GM13977 (cell line): ENCODE results near the gene PIANP.
A peak's percentile ranks its signal among the peaks of the same experiment; 100 is the strongest.
"Not testable (repeated sequence)": the region's sequence is repeated elsewhere in the genome, so short reads cannot be mapped to it uniquely, and the experiment has no call there.

Experiments used
- DNase-seq: peaks from one replicate; pipeline ENCODE4 v3.0.0; 2012; ENCODE audit warnings: low spot score
- CTCF ChIP-seq: IDR thresholded peaks from 2 replicates; pipeline ENCODE4 v1.5.1; 2012; ENCODE audit warnings: mild to moderate bottlenecking, control low read depth; ENCODE audit not compliant: insufficient read depth; ENCODE audit errors: extremely low read depth, missing control alignments
- in situ Hi-C: fragments of 300-500 bp; cut with MboI; formaldehyde crosslinking; loops from one replicate; pipeline ENCODE4 v1.12.0; 2022; ENCODE audit warnings: low sequenced_read_pairs, low pct_unique_long_range_greater_than_20kb, mixed read lengths, inconsistent platforms; ENCODE audit not compliant: unreplicated experiment

PIANP gene

DNA sequence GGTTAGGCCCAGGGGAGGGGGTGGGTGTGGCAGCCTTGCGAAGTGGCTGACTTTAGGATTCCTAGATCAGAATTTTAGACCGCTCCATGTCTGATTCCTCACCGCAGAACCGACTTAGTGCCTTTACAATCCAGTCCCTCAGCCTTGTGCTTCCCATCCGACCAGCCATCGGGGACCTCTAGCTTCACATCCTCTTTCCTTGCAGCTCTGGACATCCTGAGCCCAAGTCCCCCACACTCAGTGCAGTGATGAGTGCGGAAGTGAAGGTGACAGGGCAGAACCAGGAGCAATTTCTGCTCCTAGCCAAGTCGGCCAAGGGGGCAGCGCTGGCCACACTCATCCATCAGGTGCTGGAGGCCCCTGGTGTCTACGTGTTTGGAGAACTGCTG is 23.8 kb upstream of the PIANP start:
- in situ Hi-C loops = no loop called here
- no peak for DNase-seq

DNA sequence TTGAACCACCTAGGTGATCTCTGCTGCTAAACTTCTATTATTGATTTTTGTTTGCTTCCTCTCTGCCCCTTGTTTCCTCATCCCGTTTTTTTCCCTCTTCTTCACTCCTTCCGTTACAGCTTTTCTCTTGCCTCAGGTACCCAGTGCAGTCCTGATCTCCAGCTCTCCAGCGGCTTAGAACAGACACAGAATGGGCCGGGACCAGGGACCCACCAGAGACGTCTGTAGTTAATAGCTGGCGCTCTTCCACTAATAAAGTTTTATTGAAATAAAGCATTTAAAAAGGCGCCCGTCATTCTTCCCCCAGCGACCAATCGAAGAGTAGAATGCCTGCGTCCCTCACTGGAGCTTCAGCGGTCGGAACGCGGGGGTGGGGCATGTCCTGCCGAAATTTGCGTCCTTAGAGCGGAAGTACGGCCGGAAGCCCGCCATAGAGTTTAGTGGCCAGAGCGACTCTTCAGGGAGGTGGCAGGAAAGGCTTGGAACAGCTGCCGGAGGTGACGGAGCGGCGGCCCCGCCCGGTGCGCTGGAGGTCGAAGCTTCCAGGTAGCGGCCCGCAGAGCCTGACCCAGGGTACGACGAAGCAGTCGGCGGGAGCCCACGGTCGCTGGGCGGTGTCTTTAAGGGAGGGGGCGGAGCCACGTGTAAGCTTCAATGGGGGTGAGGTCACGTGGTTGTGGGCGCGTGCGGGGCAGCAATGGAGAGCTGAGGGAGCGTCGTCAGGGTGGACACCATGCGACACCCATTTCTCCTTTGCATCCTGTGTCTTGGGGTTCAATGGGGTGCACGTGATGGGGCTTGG is 23.2 kb upstream of the PIANP start, which contains the start of gene COPS7A:
Gene COPS7A, plus strand, starts transcription at position 440 of the 802 bp plus-strand sequence. CDS start 611 bp downstream, outside the sequence.
- DNase-seq = peak; percentile 96
- in situ Hi-C loops = no loop called here
- no peak for TF ChIP-seq CTCF

More for the DNA sequence above, 23.8 kb upstream of the PIANP start:
- TF ChIP-seq CTCF = no peak

GRCh38 chr12:6722863-6723262 is 22.2 kb upstream of the PIANP start:
- no peak for TF ChIP-seq CTCF
- in situ Hi-C loops = no loop called here
- DNase-seq = no peak

- DNase-seq = no peak
- TF ChIP-seq CTCF = no peak
- in situ Hi-C loops = no loop called here
Observed at GRCh38 chr12:6716874-6717437, 16.3 kb upstream of the PIANP start.

- in situ Hi-C loops = not testable (repeated sequence)
Observed at GRCh38 chr12:6716031-6716873, 15.6 kb upstream of the PIANP start.

GRCh38 chr12:6708960-6709394 is 8.4 kb upstream of the PIANP start:
- in situ Hi-C loops = no loop called here
- DNase-seq = no peak

More at GRCh38 chr12:6716031-6716873, 15.6 kb upstream of the PIANP start:
- DNase-seq = not testable (repeated sequence)

DNA sequence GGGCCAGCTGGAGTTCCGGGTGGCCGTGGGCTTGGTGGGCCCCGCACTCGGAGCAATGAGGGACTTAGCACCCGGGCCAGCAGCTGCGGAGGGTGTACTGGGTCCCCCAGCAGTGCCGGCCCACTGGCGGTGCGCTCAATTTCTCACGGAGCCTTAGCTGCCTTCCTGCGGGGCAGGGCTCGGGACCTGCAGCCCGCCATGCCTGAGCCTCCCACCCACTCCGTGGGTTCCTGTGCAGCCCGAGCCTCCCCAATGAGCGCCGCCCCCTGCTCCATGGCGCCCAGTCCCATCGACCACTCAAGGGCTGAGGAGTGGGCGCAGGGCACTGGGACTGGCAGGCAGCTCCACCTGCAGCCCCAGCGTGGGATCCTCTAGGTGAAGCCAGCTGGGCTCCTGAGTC is 7.7 kb upstream of the PIANP start:
- DNase-seq, in situ Hi-C loops: not testable (repeated sequence)

More at GRCh38 chr12:6708960-6709394, 8.4 kb upstream of the PIANP start:
- no peak for TF ChIP-seq CTCF
